ENCODE measurements around the gene LST1.

The LST1 gene
- 4.4 to 7.2 (median 5.5) reads per million in 4 donors for total RNA-seq

DNA sequence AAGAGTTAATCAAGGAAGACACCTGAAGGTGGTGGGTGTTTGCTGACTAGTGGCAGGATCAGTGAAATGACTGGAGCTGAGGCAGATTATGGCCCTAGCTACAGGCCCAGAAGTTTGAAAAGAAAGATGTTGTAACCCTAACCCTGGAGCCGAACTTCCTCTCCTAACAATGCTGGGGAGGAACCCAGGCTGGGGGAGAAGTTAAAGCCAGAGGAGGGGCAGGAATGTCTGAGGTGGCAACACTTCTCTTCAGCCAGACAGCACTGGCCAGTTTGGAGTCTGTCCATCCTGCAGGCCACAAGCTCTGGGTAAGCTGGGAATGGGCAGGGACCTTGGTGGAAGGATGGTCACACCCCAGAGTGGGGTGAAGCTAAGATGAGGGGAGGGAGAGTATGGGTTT is at the start of gene LST1:
LST1 (plus strand) TSS at position 270 of the 400 bp plus-strand sequence. CDS start 1,023 bp downstream, outside the sequence.
- DNase-seq, result no peak

DNA sequence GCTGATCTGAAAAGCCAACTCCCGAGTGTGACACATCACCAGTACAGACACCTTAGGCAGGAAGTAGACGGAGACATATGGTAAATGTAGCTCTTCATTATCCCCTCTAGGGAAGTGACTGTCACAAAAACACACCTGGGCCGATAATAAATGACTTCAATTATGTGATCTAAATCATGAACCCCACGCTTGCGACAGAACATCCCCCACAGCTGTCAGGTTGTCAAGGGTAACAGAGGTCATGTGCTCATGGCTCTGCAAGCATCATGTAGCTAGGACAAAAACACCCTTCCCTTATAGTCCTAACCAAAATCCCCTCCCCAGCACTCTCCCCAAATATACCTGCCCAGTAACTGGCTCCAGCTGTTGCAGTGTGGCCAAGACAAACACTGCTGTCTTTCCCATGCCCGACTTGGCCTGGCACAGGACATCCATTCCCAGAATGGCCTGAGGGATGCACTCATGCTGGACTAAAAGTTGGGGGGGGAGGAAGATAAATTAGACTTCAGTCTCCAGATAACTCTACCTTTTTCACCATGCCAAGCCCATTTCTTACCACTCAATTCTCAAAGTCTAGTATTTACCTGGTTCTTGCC is 47.2 kb upstream of the LST1 start:
- DNase-seq, result no peak

DNA sequence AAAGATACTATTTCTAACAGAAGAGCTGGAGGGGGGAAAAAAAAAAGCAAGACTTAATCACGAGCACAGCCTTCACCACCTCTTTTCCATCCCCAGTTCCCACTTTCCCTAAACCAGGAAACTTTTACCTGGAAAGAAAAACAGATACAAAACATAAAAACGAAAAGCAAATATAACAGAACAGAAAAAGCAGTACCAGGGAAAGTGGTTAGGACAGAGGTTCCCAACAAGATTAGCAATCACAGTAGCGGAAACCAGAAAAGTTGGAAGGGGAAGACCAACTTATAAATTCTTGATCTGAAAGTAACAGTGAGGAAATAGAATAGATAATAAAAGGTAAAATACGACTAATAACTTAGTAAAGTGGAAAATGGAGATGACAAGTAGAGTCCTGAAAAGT is 45.4 kb upstream of the LST1 start:
- no peak for DNase-seq

DNA sequence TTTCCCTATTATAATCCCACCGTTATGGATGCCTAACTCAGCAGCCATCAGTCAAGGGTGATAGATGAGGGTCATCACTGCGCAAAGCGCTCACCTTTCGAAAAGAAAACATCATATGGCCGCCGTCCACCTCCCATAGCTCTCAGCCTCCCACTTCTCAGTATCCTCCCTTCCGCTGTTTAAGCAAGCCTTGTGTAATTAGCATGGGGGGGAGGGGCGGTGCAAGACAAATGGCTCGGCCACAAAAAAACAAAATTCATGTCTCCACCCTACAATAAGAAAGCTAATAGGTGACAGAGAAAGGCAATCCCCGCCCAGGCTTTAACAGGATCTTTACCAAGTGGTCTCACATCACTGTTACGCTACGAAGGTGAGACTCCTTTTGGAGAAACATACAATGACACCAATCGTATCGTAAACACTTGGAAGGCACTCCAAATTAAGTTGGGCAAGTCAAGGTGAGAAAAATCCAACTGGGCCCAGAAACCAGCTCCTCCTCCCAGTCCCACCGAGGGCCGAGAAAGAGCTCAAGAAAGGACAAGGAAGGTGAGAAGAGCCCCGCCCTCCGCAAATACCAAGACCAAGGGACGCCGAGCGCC is 44.9 kb upstream of the LST1 start:
- DNase-seq, result peak; percentile 59 to 77 (median 66)

DNA sequence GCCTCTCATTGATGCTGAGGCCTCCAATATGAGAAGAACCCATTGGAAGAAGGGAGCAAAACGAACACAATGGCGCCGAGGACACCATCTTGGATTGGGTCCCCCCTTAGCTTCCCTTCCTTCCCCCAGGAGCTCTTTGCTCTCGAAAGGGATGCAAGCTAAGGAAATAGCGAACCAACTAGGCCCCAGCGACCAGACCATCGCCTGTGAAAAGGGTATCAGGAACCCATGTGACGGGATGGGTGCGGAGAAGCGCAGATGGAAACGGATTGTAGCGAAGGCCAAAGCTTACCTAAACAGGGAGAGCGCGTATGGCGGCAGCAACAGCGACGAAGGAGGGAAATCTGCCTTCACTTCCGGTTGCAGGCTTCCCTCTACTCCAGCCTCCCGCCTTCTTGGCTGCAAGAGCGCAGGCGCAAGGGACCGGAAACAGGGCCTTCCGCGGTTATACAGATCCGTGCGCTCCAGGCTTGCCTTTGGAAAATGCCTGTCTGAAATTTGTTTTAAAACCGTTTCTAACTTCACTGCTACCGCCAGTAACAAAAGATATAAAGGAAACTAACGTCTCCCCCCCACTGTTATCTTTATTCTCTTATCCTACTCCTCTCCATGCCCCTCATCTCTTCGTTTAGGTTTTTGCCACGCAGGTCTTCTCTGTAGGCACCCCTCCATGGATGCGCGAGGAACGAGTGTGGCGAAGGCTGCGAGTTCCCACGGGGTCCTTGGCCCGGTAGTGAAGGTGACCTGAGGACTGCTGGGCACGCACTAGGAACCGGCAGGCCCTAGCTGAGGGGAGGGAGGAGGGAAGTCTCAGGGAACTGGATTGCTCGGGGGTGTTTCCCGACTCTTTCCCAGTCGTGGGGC is 44.2 kb upstream of the LST1 start, which contains the start of gene DDX39B:
DDX39B (minus strand) TSS at position 346 of the 864 bp plus-strand sequence. CDS start 1,471 bp downstream, outside the sequence.
- peak; percentile 87 to 98 (median 92) for DNase-seq

DNA sequence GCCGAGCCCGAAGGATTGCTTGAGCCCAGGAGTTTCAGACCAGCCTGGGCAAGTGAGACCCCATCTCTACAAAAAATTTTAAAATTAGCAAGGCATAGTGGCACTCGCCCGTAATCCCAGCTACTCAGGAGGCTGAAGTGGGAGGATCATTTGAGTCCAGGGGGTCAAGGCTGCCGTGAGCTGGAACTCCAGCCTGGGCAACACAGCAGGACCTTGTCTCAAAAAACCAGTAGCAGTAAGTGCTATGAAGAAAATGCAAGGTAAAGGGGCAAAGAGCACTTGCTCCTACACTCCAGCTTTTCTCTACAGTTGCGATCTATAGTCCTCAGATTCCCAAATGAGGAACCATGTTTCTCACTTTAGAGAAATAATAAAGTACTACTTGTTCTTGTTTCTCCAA is 42.4 kb upstream of the LST1 start:
- no peak for DNase-seq

DNA sequence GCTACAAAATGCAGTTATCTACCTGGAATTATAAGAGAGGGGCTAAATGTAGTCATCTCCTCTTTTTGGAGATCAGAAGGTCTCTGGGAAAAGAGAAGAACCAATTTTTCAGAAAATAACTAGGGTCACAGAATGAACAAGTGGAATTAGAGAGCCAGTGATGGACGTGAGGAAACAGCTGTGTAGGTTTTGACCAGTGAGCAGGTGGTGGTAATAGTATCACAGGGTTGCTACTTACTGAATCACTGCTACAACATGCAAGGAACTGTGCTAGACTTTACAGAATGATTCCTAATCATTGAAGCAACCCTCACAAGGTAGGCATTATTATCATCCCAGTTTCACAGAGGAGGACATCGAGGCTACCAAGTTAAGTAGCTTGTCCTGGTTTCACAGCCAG is 41.4 kb upstream of the LST1 start:
- no peak for DNase-seq

DNA sequence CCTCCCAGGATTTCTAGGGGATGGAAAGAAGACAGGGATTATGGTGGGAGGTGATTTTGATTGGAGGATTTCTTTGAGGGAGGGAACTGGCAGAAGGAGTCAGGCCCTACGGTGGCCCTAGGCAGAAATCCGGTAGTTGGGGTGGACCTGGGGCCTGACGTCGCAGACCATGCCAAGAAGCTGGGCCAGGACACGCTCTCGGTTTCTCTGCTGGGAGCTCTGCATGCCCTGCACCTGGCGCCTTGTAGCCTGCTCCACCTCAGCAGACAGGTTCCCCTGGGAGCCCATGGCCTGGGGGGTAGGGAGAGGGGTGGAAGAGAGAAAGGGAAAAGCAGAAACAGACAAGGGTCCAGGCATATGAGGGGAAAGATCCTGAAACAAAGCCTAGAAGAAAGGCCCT is 40.8 kb upstream of the LST1 start:
- DNase-seq, result no peak

DNA sequence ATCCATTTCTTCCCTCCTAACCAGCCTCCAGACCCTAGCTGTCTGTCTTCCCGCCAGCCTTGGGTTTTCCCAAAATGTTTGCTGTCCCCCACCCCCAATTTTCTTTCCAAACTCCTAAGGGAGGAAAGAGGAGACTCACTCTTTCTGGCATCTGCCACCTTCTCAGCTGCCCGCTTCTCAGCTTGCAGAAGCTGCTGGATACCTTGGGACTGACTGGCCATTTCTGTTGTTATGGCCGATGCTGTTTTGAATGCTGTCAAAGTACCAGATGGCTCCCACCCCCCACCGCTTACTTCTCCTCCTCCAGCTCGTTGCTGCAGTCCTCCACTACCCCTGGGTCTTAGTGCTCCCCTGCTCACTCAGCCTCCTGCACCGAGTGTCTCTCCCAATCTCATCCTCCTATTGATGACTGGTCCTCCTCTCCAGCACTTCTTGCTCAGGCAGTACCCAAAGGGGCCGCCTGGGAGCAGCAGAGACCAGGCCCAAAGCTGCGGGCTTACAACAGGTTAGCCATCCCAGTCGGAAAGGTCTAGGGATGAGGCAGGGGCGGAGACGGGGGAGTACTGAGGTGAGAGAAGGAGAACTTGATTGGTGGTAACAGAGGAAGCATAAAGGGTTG is 39.6 kb upstream of the LST1 start, which contains the start of gene ATP6V1G2:
ATP6V1G2 (minus strand) TSS at position 270 of the 619 bp plus-strand sequence; CDS start at position 221, 49 bp downstream.
- DNase-seq, result peak; percentile 57 to 90 (median 73)

DNA sequence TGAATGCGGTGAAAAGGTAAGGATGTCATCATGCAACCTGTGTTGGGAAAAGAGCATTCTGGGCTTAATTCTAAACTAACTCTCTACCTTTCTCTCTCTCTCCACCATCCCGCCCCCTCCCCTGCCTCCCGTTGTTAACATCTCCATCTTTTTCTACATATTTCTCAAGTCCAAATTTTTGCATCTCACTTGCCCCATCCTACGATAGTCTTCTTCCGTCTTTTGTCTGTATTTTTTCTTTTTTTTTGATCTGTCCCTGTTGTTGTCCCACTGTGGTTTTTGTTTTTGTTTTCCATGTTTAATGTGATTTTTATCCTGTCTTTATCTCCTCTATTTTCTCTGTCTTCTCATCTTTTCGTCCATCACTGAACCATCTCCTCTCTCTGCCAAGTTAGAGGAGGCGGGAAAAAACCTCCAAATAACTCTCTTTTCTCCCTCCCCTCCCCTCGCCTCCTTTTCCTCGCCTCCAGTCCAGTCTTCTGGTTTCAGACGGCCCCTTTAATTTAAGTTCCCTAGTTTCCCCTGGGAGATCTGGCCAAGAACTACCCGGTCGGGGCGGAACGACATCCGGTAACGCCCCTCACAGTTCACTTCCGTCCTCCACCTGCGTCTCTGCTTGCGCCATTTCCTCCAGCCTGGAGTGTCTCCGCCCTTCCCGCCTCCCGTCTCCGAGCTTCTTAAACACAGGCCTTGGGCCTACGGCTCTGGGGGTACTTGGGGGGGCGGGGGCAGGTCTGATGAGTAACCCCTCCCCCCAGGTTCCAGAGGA is 38.9 kb upstream of the LST1 start, which contains the start of gene NFKBIL1:
NFKBIL1 (plus strand) TSS at position 651 of the 769 bp plus-strand sequence; CDS start at position 738, 87 bp downstream.
- DNase-seq, result peak; percentile 75 to 96 (median 83)

DNA sequence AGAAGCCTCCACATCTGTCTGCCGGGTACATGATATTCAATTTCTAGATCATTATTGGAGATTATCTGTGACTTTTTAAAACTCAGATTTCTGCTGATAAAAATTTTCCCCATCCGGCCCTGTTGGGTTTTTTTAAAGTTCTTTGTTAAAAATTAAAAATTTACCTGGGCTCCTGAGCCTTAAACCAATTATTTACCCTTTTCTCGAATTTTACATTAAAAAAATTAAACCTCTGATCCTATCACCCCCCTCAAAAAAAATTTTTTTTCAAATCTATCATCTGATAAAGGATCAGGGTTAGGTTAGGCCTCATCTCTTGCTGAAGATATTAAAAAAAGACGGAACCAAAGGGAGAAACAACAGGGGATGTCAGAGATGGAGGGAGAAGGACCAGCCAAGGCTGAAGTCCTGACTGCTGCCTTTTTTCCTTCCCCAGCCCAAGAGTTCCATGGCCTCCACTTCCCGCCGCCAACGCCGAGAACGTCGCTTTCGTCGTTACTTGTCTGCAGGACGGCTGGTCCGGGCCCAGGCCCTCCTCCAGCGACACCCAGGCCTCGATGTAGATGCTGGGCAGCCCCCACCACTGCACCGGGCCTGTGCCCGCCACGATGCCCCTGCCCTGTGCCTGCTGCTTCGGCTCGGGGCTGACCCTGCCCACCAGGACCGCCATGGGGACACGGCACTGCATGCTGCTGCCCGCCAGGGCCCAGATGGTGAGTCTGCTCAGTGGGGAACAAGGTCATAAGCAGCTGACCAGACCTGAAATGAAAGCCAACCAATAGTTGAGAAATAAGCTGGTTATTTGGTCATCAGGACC is 38.1 kb upstream of the LST1 start:
- DNase-seq, result no peak

DNA sequence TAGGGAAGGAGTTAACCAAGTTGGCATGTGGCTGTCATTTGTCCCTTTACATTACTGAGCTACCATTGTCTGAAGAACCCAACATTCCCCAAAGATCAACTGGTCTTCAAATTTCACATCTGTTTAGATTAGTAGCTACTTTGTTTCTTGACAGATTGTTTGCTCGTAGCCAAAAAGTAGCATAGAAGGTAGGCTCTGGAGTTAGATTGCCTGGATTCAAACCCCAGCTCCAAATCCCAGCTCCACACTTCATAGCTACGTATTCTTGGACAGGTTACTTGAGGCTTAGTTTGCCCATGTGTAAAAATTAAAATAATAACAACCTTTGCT is 37.6 kb upstream of the LST1 start:
- no peak for DNase-seq

DNA sequence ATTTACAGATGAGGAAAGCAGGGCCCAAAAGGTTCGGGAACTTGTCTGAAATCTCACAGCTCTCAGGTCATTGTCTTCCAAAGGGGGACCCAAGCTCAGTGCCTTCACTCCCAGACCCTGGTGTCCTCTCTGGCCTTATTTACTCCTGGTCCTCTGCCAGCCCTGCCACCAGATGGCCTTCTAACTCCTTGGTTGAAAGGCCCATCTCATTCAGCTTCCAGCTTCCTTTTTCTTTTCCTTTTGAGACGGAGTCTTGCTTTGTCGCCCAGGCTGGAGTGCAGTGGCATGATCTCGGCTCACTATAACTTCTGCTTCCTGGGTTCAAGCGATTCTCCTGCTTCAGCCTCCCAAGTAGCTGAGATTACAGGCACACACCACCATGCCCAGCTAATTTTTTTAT is 34.7 kb upstream of the LST1 start:
- peak; percentile 37 to 73 (median 48) for DNase-seq

DNA sequence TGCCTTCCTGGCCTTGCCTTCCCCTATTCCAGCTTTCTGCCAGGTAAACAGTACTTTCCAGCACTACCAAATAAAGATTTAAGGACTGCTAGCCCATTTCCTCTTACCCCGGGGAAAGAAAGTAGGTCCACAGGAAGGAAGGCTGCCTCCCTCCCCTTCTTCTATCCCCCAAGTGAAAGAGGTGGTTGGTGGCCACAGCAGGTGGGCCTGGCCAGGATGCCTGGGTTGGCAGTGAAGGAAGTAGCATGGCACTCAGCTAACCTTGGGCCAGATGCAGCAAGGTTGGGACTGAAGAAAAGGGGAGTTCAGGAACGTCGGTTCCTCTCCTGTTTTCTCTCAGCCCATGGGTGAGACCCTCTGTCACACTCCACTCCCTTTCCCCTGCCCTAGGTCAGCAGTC is 29.8 kb upstream of the LST1 start:
- no peak for DNase-seq

DNA sequence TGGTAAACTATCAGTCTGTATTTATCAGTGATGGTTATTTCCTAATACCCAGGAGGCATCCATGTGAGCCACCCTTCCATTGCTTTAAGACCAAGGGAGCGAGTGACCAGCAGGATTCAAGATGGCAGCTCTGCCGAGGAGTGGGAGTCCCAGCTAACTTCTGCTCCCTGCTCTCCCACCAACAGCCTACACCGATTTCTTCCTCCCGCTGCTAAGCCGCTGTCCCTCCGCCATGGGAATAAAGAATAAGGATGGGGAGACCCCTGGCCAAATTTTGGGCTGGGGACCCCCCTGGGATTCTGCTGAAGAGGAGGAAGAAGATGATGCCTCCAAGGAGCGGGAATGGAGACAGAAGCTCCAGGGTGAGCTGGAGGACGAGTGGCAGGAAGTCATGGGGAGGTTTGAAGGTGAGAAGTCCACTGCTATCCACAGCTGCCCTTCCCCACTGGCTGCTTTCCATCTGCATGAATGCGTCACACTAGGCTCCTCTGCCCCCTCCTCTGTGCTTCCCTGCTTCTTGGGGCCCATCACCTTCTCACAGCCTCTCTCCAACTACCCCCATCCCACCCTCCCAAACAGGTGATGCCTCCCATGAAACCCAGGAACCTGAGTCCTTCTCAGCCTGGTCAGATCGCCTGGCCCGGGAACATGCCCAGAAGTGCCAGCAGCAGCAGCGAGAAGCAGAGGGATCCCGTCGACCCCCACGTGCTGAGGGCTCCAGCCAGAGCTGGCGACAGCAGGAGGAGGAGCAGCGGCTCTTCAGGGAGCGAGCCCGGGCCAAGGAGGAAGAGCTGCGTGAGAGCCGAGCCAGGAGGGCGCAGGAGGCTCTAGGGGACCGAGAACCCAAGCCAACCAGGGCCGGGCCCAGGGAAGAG is 28.4 kb upstream of the LST1 start:
- DNase-seq, result no peak

DNA sequence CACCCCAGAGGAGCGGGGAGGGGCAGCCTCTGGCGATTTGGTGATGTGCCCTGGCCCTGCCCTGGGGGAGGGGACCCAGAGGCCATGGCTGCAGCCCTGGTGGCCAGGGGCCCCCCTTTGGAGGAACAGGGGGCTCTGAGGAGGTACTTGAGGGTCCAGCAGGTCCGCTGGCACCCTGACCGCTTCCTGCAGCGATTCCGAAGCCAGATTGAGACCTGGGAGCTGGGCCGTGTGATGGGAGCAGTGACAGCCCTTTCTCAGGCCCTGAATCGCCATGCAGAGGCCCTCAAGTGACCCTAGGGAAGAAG is 27.8 kb upstream of the LST1 start:
- no peak for DNase-seq

DNA sequence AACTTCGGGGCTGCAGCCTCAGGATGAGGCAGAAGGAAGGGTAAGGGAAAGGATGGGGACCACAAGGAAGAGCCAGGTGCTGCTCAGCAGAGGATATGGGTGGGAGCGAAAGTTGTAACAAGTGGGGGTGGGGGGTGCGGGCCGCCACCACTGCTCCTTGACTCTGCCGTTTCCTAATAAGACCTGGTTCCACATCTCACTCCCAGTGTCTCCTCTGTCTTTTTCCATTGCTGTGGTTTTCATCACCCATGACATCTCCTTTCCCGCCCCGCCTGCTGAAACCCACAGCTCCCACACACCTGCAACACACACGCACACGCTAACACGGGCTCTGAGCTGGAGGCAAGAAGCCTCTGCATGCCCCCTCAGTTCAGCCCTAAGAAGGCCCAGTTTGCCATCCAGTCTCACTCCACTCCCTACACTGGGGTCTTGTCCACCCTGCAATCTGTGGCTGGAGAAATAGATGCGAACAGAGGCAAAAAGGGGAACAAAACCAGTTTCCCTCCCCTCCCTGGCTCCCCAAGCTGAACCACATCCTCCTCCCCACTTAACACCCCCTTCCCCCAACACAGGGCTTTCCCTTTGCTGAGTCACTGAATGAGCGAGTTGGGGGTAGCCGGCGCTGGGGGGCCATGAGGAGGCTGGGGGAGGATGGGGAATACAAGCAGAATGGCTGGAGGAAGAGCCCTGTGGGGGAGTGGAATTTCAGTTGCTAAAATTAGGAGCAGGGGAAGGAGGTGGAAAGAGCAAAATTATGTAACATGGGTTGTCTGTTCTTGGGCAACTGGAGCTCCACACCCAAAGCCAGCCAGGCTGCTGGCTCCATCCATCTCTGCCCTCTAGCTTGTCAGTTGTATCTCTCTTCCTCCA is 27.2 kb upstream of the LST1 start:
- DNase-seq, result peak; percentile 38 to 77 (median 54)

DNA sequence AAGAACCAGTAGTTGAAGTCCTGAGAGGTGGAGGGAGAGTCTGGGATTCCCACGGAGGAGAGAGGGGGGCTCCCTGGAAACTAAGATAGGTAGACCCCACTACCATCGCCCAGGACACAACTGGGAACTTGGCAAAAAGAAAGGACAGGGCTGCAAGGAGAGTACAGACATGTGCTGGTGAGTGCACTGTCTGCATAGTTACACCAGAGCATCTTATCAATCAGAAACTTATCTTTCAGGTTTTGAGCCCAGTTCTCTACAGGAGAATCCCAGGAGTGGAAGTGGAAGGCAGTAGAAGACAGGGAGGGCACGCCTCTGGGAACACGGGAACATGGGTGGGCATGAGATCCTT is 26.5 kb upstream of the LST1 start:
- no peak for DNase-seq

DNA sequence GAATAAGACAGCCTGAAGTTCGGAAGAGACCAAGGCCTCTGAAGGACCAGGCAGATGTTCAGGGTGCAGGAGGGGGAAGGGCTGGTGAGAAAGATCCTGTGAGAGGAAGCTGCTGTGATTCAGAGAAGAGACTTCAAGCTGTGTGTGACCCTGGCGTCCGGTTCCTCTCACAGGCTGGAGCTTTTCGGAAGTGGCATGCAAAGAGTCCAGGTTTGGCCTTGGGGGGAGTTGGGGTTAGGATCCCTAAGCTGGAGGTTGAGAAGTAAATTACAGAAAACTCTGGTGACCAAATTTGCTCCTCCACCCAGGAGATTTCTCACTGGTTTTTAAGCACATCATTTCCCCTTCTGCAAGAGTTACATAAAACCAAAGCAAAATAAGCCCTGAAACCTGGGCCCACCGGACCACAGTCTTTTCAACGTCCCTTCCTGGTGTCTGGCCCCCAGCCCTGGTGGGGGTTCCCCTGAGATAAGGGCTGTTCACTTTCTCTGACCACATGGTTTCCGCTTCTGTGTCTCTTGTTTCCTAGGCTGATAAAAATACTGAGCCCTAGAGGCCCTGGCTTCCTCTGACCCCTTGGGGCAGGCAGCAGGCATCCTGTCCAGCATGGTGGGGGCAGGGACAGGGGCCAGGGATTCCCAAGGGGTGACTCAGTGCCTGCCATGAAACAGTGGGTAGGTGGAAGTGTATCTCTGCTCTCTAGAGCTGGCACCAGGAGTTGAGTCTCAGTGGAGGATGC is 25.9 kb upstream of the LST1 start:
- DNase-seq, result peak in 1 of 5 donors; percentile 86
